GM23338 (cell line): ENCODE data around the gene DNAJC7. TPM values are rescaled to one million over a fixed set of nuclear protein-coding genes. Genes with fewer than 3 reads are reported as not detected.

Experiments used
- ATAC-seq: fragments of 200-7000 bp; cut with Tn5 transposase; 3 replicates; pipeline ENCODE4 v1.9.1; 2020
- DNase-seq: peaks from one replicate; pipeline ENCODE4 v3.0.0-alpha.2; 2015; ENCODE audit warnings: low spot score
- H2AFZ ChIP-seq: fragments of 200-600 bp; sonication (generic); 2 replicates; pipeline ENCODE4 v1.8.0; 2016; ENCODE audit warnings: antibody characterized with exemption, mild to moderate bottlenecking, moderate library complexity
- H3F3A ChIP-seq: fragments of 200-600 bp; sonication (generic); replicated peaks from 2 replicates; pipeline ENCODE4 v1.8.0; 2017; ENCODE audit warnings: antibody characterized with exemption, mixed run types, low read depth
- H3K27ac ChIP-seq: fragments of 200-600 bp; sonication (generic); 2 replicates; pipeline ENCODE4 v1.6.1; 2016; ENCODE audit warnings: low read depth
- H3K27me3 ChIP-seq: fragments of 200-600 bp; sonication (generic); 2 replicates; pipeline ENCODE4 v1.8.0; 2016; ENCODE audit warnings: mild to moderate bottlenecking, mixed run types, moderate library complexity; ENCODE audit not compliant: insufficient read depth
- H3K36me3 ChIP-seq: fragments of 200-600 bp; sonication (generic); 2 replicates; pipeline ENCODE4 v1.8.0; 2016; ENCODE audit warnings: mild to moderate bottlenecking; ENCODE audit not compliant: insufficient read depth
- H3K4me1 ChIP-seq: fragments of 200-600 bp; sonication (generic); 2 replicates; pipeline ENCODE4 v1.8.0; 2016; ENCODE audit warnings: mild to moderate bottlenecking, moderate library complexity; ENCODE audit not compliant: insufficient read depth
- H3K4me2 ChIP-seq: fragments of 200-600 bp; sonication (generic); 2 replicates; pipeline ENCODE4 v1.7.1; 2017; ENCODE audit warnings: mixed run types
- H3K4me3 ChIP-seq: fragments of 200-600 bp; sonication (generic); 2 replicates; pipeline ENCODE4 v1.6.1; 2016; ENCODE audit warnings: mixed run types
- H3K79me2 ChIP-seq: fragments of 200-600 bp; sonication (generic); replicated peaks from 2 replicates; pipeline ENCODE4 v1.8.0; 2017; ENCODE audit warnings: mild to moderate bottlenecking; ENCODE audit not compliant: insufficient read depth
- H3K9me2 ChIP-seq: fragments of 200-600 bp; sonication (generic); 2 replicates; pipeline ENCODE4 v1.8.0; 2017; ENCODE audit not compliant: insufficient read depth
- H4K20me1 ChIP-seq: fragments of 200-600 bp; sonication (generic); replicated peaks from 2 replicates; pipeline ENCODE4 v1.8.0; 2017; ENCODE audit warnings: mild to moderate bottlenecking; ENCODE audit not compliant: insufficient read depth
- H3K27ac Mint-ChIP-seq: 2 replicates; pipeline ENCODE4 v1.8.0; 2020; ENCODE audit warnings: inconsistent platforms, mild to moderate bottlenecking, moderate library complexity, mixed read lengths
- H3K27me3 Mint-ChIP-seq: 3 replicates; pipeline ENCODE4 v1.8.0; 2022; ENCODE audit warnings: low read depth, mild to moderate bottlenecking, moderate library complexity, mixed read lengths, inconsistent platforms; ENCODE audit not compliant: insufficient read depth, poor library complexity
- H3K36me3 Mint-ChIP-seq: 3 replicates; pipeline ENCODE4 v1.8.0; 2021; ENCODE audit warnings: low read depth, mild to moderate bottlenecking, inconsistent platforms, moderate library complexity, mixed read lengths
- H3K4me1 Mint-ChIP-seq: 3 replicates; pipeline ENCODE4 v1.8.0; 2020; ENCODE audit warnings: mild to moderate bottlenecking, inconsistent platforms, mixed read lengths
- H3K4me3 Mint-ChIP-seq: 3 replicates; pipeline ENCODE4 v1.8.0; 2021; ENCODE audit warnings: moderate library complexity, mild to moderate bottlenecking, inconsistent platforms, mixed read lengths
- H3K9me3 Mint-ChIP-seq: 3 replicates; pipeline ENCODE4 v1.8.0; 2020; ENCODE audit warnings: moderate library complexity, mild to moderate bottlenecking, inconsistent platforms, mixed read lengths
- CREB1 ChIP-seq: fragments of 250-450 bp; sonication (Bioruptor Pico); IDR thresholded peaks from 2 replicates; pipeline ENCODE4 v1.5.0; 2020; ENCODE audit warnings: low read depth, mild to moderate bottlenecking, moderate library complexity
- CTCF ChIP-seq, 2 experiments: fragments of 200-600 bp in 1 of 2; sonication (generic) in 1 of 2; conservative IDR thresholded peaks; 2 replicates each; pipeline versions ENCODE4 v1.5.1 to v1.6.1; 2016 to 2017; ENCODE audit warnings: antibody characterized with exemption in 2 of 2, low read depth in 2 of 2, mild to moderate bottlenecking in 2 of 2, moderate library complexity in 1 of 2
- ETS1 ChIP-seq: IDR thresholded peaks from 2 replicates; pipeline ENCODE4 v1.6.1; 2016; ENCODE audit warnings: antibody characterized with exemption
- EZH2 ChIP-seq: fragments of 200-600 bp; sonication (generic); IDR thresholded peaks from one replicate; pipeline ENCODE4 v1.8.0; 2017; ENCODE audit warnings: antibody characterized with exemption, mild to moderate bottlenecking, low read depth; ENCODE audit not compliant: unreplicated experiment
- EZH2phosphoT487 ChIP-seq: fragments of 200-600 bp; sonication (generic); IDR thresholded peaks from one replicate; pipeline ENCODE4 v1.8.1; 2018; ENCODE audit warnings: antibody characterized with exemption; ENCODE audit not compliant: unreplicated experiment
- JUNB ChIP-seq: IDR thresholded peaks from one replicate; pipeline ENCODE4 v1.6.1; 2016; ENCODE audit warnings: antibody characterized with exemption; ENCODE audit not compliant: unreplicated experiment
- NANOG ChIP-seq: IDR thresholded peaks from 2 replicates; pipeline ENCODE4 v1.6.1; 2016; ENCODE audit warnings: antibody characterized with exemption, borderline replicate concordance
- POLR2AphosphoS5 ChIP-seq: IDR thresholded peaks from 2 replicates; pipeline ENCODE4 v1.6.1; 2016; ENCODE audit warnings: antibody characterized with exemption, low read depth
- REST ChIP-seq: IDR thresholded peaks from one replicate; pipeline ENCODE4 v1.6.1; 2018; ENCODE audit warnings: antibody characterized with exemption; ENCODE audit not compliant: unreplicated experiment
- STAT1 ChIP-seq: IDR thresholded peaks from one replicate; pipeline ENCODE4 v1.6.1; 2016; ENCODE audit warnings: antibody characterized with exemption; ENCODE audit not compliant: unreplicated experiment
- ZNF114 ChIP-seq: fragments of 250-450 bp; sonication (Bioruptor Pico); IDR thresholded peaks from 2 replicates; pipeline ENCODE4 v1.5.0; 2020; ENCODE audit warnings: mild to moderate bottlenecking, moderate library complexity
- ZNF331 ChIP-seq: fragments of 250-450 bp; sonication (Bioruptor Pico); IDR thresholded peaks from 2 replicates; pipeline ENCODE4 v1.5.0; 2020; ENCODE audit warnings: low read depth, mild to moderate bottlenecking, moderate library complexity
- ZNF462 ChIP-seq: fragments of 250-450 bp; sonication (Bioruptor Pico); IDR thresholded peaks from 2 replicates; pipeline ENCODE4 v1.5.0; 2020; ENCODE audit warnings: mild to moderate bottlenecking, moderate library complexity
- polyA plus RNA-seq: library from polyadenylated mRNA; unstranded; fragments of >200 nt; fragmentation: Nextera tagmentation; extraction: Ambion mirVana; gene quantifications from 2 replicates; pipeline ENCODE4 v1.2.1, GENCODE V29; 2016
- total RNA-seq: library from RNA; depleted of rRNA; stranded (reverse); fragments of >200 nt; shearing (Covaris generic); gene quantifications from 2 replicates; pipeline ENCODE4 v1.2.3, GENCODE V29; 2014

The DNAJC7 gene
- total and polyA plus RNA-seq, 2 experiments from 2014 or later, result 139 to 141 TPM

GRCh38 chr17:41956522-41956921 lies 60.7 kb downstream of the DNAJC7 start:
- H3K4me2 ChIP-seq, result no peak overlapping the region
- H4K20me1 ChIP-seq, result no peaks in the 10 kb centered on the region
- Mint-ChIP-seq H3K27ac (no peak overlapping the region), H3K27me3 (peaks cover 12% of the 10 kb centered on the region), H3K4me3 (no peak overlapping the region), H3K36me3 (peaks cover 10% of the 10 kb centered on the region; the same call in 1 of the 3 replicates), H3K9me3 (no peaks in the 10 kb centered on the region; the same call in 2 of the 3 replicates), H3K4me1 (peaks cover 22% of the 10 kb centered on the region)
- no peaks in the 10 kb centered on the region for H3K27me3 ChIP-seq
- ATAC-seq, result no peak
- no peaks in the 10 kb centered on the region for H3K36me3 ChIP-seq
- no peaks in the 10 kb centered on the region for H3K79me2 ChIP-seq
- H3F3A ChIP-seq, result peaks cover 10% of the 10 kb centered on the region; the same call in 1 of the 2 replicates
- no peak for TF ChIP-seq ZNF462
- TF ChIP-seq REST, result no peak
- no peak for TF ChIP-seq POLR2AphosphoS5
- TF ChIP-seq ZNF114 (CRISPR knock-in tag), result no peak
- TF ChIP-seq NANOG, result no peak
- no peak for TF ChIP-seq EZH2phosphoT487
- TF ChIP-seq JUNB, result no peak
- TF ChIP-seq EZH2, result no peak
- TF ChIP-seq STAT1, result no peak
- no peak for TF ChIP-seq CTCF (conservative IDR thresholded peaks at IDR 0.05; ENCODE audit: low read depth in 2 of 2)
- no peak for TF ChIP-seq ZNF331 (CRISPR knock-in tag)
- TF ChIP-seq ETS1, result no peak
- no peak for TF ChIP-seq CREB1 (CRISPR knock-in tag)
- no peaks in the 10 kb centered on the region for H3K9me2 ChIP-seq
- no peak overlapping the region for H3K4me3 ChIP-seq
- H3K4me1 ChIP-seq, result peaks cover 19% of the 10 kb centered on the region
- no peak for DNase-seq
- no peak overlapping the region for H2AFZ ChIP-seq
- no peak overlapping the region for H3K27ac ChIP-seq
